Stimulated activated CD4-positive, alpha-beta T cell treated with anti-CD3 and anti-CD28 coated beads, Interleukin-2, amount 100 ng/mL, for 48 hours (primary cell): ENCODE data around the gene NMRAL1.

Experiments
- DNase-seq, 2 donors: peaks; one replicate each; pipeline ENCODE4 v3.0.0-alpha.2; 2020

The NMRAL1 gene

GRCh38 chr16:4474192-4474961 is at the start of gene NMRAL1:
Gene NMRAL1, minus strand, starts transcription at chr16:4474625. Its CDS starts 493 bp downstream, at chr16:4474132.
- peak; percentile 82 to 84 for DNase-seq

GRCh38 chr16:4523686-4524085 is 49.3 kb upstream of the NMRAL1 start:
- DNase-seq, result no peak

- no peak for DNase-seq
These were observed 47.7 kb upstream of the NMRAL1 start for GRCh38 chr16:4522051-4522581.

- DNase-seq, result no peak
These were observed 46.5 kb upstream of the NMRAL1 start for GRCh38 chr16:4520913-4521312.

- DNase-seq, result no peak
These were observed 45.0 kb upstream of the NMRAL1 start for GRCh38 chr16:4519274-4520058.

GRCh38 chr16:4517812-4518680 is 43.6 kb upstream of the NMRAL1 start:
- no peak for DNase-seq

GRCh38 chr16:4515611-4516233 is 41.3 kb upstream of the NMRAL1 start:
- no peak for DNase-seq

GRCh38 chr16:4514606-4515005 is 40.2 kb upstream of the NMRAL1 start:
- DNase-seq, result no peak

GRCh38 chr16:4513881-4514280 is 39.5 kb upstream of the NMRAL1 start:
- DNase-seq, result no peak

- DNase-seq, result no peak
These were observed 38.8 kb upstream of the NMRAL1 start for GRCh38 chr16:4513086-4513860.

GRCh38 chr16:4512473-4512872 is 38.0 kb upstream of the NMRAL1 start:
- DNase-seq, result no peak

GRCh38 chr16:4511441-4512082 is 37.1 kb upstream of the NMRAL1 start:
- DNase-seq, result no peak

- DNase-seq, result no peak
These were observed 36.5 kb upstream of the NMRAL1 start for GRCh38 chr16:4510747-4511426.

- DNase-seq, result no peak
These were observed 35.7 kb upstream of the NMRAL1 start for GRCh38 chr16:4510131-4510530.

- DNase-seq, result no peak
These were observed 35.0 kb upstream of the NMRAL1 start for GRCh38 chr16:4509420-4509819.

- DNase-seq, result no peak
These were observed 34.4 kb upstream of the NMRAL1 start for GRCh38 chr16:4508806-4509205.

GRCh38 chr16:4507588-4508345 is 33.3 kb upstream of the NMRAL1 start:
- DNase-seq, result no peak

GRCh38 chr16:4506450-4506849 is 32.0 kb upstream of the NMRAL1 start:
- peak; percentile 35 to 40 for DNase-seq

- DNase-seq, result peak; percentile 36 to 47
These were observed 31.1 kb upstream of the NMRAL1 start for GRCh38 chr16:4505356-4506147.
